Activated CD8-positive, alpha-beta memory T cell treated with anti-CD3 and anti-CD28 coated beads for 48 hours (primary cell): ENCODE results near the gene CHD6.

Source experiments
- DNase-seq, 3 experiments: peaks; one replicate each; pipeline ENCODE4 v3.0.0-alpha.2; 2020; ENCODE audit warnings: low read depth in 2 of 3, low spot score in 2 of 3

CHD6 gene

GRCh38 chr20:41587523-41587922 lies 30.7 kb downstream of the CHD6 start:
- DNase-seq, result no peak

DNA sequence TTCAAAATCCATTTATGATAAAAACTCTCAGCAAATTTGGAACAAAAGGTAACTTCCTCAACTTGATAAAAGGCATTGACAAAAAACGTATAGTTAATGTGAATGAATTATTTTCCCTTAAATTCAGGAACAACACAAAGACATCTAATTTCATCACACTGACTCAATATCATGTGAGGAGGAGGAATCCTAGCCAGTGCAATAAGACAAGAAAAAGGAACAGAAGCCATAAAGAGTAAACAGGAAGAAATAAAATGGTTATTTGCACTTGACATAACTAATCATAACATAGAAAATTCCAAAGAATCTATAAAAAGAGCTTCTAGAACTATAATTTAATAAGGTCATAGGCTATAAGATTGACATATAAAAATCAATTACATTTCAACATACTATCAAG lies 31.4 kb downstream of the CHD6 start:
- no peak for DNase-seq

GRCh38 chr20:41580350-41580749 lies 37.8 kb downstream of the CHD6 start:
- DNase-seq, result no peak

DNA sequence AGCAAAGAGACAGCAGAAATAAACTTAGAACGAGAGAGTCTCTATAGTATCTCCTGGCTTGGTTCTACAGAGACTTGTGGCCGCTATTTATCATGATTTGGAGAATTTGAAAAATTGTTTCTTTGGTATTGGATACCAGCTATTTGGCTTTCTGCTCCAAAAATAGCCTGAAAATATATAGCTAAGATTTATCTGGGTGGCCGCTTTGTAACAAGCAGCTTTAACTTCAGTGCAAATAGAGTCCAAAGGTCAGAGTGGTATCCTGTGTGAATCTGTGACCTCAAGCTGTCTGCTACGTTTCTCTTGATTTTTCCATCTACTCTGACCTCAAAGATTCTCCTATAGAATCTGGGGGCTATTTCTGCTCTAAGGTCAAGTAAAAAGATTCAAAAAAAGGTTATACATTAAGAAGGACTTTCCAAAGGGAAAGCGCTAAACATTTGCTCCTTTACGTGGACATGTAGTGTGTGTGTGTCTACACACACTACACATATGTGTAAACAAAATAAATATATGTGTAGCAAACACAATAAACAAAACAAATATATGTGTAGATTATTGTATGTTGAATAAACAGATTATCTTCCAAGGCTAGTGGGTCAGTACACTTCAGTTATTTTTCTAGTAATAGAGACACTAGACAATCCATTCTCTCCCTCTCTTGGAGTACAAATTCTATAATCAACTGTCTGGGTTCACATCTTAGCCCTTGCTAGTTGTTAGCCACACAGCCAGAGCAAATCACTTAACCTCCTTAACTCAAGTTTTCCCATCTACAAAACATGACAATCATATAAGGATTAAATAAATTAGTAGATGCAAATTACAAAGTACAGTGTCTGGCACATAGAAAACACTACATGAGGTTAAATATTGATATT lies 40.8 kb downstream of the CHD6 start:
- DNase-seq, result no peak

DNA sequence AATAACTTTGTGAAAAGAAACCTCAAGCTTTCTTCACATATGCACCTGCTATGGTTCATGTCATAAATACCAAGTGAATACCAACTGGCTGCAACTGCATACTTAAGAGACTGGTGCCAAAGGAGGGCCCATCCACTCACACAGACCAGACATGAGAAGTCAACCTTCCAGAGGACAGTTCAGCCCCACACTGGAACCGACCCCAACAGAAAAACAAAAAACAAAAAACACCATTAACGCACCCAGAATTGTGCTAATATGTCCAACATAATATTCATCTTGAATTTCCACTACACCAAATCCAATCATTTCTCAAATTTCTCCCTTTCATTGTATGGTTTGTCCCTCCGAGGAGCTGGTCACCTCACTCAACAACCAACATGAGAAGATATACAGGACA lies 42.8 kb downstream of the CHD6 start:
- DNase-seq, result no peak

DNA sequence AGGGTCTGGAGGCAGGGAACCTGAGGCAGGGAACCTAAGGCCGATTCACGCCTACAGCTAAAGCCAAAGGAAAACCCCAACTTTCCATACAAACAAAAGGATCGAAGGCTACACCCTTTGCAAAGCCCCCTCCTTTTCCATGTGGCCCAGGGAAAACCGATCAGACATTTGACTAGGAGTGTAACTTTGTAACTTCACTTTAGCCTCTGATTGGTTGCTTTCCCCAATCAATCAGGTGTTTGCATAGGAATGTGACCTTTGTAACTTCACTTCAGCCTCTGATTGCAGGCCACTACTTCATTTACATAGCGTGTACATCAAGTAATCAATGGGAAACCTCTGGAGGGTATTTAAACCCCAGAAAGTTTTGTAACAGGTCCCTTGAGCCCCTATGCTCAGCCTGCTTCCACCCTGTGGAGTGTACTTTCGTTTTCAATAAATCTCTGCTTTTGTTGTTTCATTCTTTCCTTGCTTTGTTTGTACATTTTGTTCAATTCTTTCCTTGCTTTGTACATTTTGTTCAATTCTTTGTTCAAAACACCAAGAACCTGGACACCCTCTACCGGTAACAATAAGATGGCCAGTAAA lies 43.3 kb downstream of the CHD6 start:
- no peak for DNase-seq

DNA sequence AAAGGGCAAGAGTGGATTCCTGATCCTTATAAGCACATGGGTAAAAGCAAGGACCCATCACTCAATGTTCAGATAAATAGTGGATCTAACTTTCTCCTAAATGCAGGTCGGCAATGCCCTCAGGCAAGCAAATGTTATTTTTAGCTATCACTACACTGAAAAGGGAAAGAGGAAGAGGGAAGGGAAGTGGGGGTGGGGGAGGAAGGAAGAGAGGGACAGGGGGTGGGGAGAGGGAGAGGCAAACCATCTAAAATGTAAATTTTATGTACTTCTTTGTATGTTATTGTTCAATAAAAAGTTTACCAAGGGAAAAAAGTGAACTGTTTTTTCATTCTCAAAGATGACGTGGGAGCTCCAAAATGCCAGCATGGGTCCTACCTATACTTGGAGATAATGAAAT lies 44.2 kb downstream of the CHD6 start:
- no peak for DNase-seq

- no peak for DNase-seq
Observed at GRCh38 chr20:41572010-41572572, 46.1 kb downstream of the CHD6 start.

GRCh38 chr20:41571006-41571405 lies 47.2 kb downstream of the CHD6 start:
- DNase-seq, result no peak

GRCh38 chr20:41570557-41570956 lies 47.6 kb downstream of the CHD6 start:
- DNase-seq, result no peak

- no peak for DNase-seq
Observed at GRCh38 chr20:41567615-41568014, 50.6 kb downstream of the CHD6 start.

DNA sequence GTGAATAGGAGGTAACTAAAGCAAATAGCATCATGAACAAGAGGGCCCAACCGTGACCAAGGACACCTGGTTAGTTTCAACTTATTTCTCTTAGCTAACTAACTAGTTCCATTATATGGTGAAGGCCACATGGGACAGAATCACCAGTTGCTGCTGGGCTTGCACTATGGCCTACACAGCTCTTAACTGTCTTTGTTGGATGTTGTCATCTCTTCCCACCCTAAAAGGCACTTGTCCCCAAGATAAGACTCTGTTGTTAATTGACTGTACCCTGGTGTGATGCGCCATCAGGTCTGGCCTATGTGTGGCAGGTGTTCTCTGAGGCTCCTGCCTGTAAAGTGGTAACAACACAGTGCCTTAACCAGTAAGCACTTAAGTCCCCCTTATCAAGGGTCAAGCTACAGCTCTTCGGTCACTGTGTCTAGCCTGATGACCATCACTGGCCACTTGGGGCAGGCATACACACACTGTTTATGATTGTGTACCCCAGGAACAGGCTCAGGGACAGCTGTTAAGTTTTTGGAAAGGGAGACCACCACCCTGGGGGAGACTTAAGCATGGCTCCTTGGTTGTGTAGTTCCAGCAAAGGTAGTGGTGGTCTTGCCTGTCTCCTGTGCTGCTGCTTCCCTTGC lies 51.2 kb downstream of the CHD6 start:
- DNase-seq, result no peak

- no peak for DNase-seq
Observed at GRCh38 chr20:41563087-41563486, 55.1 kb downstream of the CHD6 start.

DNA sequence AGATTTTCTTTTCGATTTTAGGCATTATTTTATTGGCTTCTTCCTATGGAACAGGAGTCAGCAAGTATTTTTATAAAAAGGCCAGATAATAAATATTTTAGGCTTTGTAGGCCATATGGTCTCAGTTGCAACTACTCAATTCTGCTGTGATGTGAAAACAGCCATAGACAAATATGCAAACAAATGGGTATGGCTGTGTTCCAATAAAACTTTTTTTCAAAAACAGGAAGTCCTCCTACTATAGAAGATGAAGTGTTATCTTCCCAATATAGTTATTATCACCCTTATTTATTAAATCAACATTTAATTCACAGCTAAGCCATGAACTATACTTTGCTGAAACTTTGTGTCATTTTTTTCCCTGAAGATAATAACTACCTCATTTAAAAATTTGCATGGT lies 57.2 kb downstream of the CHD6 start:
- DNase-seq, result no peak

DNA sequence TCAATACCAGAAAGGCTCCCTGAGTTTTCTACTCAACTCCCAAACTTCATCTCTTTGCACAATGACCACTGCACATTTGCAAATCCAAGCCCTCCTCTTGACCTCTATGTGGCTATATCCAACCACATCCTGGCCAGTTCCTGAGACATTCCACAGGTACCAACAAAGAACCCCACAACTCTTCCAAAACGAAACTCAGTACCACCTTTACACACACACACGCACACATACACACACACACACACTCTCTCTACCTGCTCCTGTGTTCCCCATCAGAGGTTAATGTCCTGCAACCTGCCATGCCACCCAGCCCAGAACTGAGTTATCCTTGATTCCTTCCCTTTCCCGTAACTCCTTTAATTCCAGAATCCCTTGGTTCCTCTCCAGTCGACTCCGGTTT lies 58.5 kb downstream of the CHD6 start:
- no peak for DNase-seq

DNA sequence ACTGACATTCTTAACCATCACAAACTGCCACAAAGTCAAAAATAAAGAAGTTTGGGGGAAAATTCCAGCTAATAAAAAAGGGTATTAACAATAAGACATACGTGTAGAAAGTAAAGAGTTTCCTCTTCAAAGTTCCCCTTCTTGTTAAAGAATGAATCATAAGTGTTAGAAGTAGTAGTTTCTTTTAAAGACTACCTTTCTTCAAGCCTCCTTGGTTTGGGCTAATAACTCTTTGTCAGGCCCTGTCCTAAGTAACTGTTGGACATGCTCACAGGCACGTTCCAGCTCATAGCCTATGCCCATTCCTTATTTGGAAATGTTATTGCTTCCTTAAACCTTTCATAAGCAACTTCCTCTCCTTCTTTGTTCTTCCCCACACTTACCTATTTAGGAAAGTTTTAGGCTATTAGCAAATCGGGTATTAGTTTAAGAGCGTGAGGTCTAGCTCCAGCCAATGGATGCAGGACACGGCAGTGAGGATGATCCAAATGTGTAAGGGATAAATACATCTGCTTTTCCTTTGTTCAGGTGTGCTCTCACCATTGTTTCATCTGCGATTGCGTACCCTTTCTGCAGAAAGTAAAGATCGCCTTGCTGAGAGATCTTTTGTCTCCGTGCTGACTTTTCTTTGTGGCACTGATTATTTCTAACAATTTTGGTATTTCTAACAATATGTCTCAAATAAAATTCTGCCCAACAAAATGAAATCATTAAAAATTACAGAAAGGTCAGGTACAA lies 64.9 kb downstream of the CHD6 start:
- DNase-seq, result no peak

- DNase-seq, result no peak
Observed at GRCh38 chr20:41552295-41553068, 65.7 kb downstream of the CHD6 start.

DNA sequence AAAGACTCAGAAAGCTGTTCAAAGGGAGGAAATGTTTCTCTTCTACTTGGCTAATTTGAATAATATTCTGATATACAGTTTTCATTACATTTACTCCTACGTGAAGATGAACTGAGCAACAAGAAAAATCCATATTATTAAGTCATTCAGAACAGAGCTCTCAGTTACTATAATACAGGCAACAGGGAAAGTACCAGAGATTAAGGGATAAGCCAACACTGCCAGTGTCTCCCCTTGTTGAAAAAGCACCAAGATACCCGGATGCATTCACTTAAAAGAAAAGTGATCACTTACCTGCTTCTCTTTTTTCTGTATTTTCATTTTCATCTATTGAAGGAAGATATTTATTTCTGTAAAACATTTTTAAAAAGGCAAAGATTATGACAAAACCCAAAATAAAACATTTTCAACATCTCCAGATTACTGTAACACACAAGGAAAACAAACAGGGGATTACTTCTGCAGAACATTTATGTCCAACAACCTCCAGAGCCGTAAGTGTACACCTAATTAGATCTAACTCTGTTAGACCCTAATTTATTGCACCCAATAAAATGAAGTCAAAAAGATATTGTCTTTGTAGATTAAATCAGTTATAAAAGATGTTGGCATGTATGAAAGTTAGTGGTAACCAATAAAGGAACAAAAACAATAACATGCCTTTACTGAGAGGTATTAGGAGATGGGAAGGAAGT lies 67.0 kb downstream of the CHD6 start:
- no peak for DNase-seq

DNA sequence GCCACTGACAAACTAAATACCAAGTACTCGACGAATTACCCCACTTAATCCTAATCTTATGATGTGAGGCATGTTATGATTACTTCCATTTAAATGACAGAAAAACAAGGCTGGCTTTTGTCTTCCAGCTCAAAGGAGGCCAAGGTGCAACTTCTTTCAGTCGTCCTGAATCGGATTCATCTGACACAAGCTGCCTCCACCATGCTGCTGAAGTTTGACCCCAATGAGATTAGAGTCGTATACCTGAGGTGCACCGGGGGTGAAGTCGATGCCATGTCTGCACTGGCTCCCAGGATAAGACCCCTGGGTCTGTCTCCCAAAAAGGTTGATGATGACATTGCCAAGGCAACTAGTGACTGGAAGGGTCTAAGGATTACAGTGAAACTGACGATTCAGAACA lies 71.0 kb downstream of the CHD6 start:
- no peak for DNase-seq

DNA sequence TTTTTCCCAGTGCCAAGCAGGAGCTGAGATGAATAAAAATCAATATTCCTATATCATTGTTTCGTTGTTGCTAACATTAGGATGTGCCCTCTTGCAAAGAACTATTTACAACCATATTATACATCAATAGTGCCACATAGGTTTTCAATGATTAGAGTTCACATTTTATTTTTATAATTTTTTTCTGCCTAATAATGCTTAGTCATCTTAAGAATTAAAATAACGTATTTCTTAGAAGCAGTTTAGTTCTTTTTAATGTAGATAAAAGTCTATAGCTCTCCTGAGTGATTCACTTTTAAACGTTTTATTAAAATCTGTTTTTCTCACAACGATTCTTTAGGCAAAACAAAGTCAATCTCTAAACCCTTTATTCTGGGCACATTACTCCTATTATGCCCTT lies 71.6 kb downstream of the CHD6 start:
- no peak for DNase-seq
